ENCODE measurements around the gene FZD4. TPM values are rescaled to one million over a fixed set of nuclear protein-coding genes. Genes with fewer than 3 reads are reported as not detected.

FZD4 gene
- total RNA-seq, 1 experiment from 2014 or later = 4.5 TPM

- DNase-seq = no peak
- Histone ChIP-seq H4K20me1 (ENCODE audit: control insufficient read depth, insufficient read depth, insufficient read length) (no peaks in the 10 kb centered on the region), H3K23me2 (ENCODE audit: insufficient read length, low read depth, low read length, poor library complexity, severe bottlenecking) (no peaks in the 10 kb centered on the region), H3K79me2 (ENCODE audit: insufficient read depth, low read length) (no peaks in the 10 kb centered on the region), H4K8ac (replicated peaks; ENCODE audit: insufficient read length, low read depth, low read length) (no peak overlapping the region), H4K5ac (ENCODE audit: insufficient read length, low read depth, low read length) (no peak overlapping the region), H3K14ac (ENCODE audit: insufficient read depth, low read length) (no peak overlapping the region), H2BK120ac (ENCODE audit: low read depth, low read length, poor library complexity, severe bottlenecking) (no peak overlapping the region), H3K27ac (ENCODE audit: insufficient read length, low read depth, low read length) (no peak overlapping the region), H3K4ac (ENCODE audit: low read depth, low read length) (no peak overlapping the region), H3K9me3 (ENCODE audit: control insufficient read depth, low read depth, low read length) (no peaks in the 10 kb centered on the region), H3K9ac (ENCODE audit: extremely low read depth, insufficient read length, low read length) (no peak overlapping the region), H3T11ph (ENCODE audit: low read length) (no peak overlapping the region), H3K56ac (ENCODE audit: insufficient read length, low read depth, low read length) (no peak overlapping the region), H2BK15ac (ENCODE audit: low read depth, low read length) (no peak overlapping the region), H3K4me1 (ENCODE audit: insufficient read depth, low read length) (no peaks in the 10 kb centered on the region), H2BK5ac (ENCODE audit: insufficient read length, low read length) (no peak overlapping the region), H2BK12ac (ENCODE audit: insufficient read length, low read depth, low read length) (no peak overlapping the region), H3K79me1 (ENCODE audit: insufficient read depth, low read depth, low read length, poor library complexity, severe bottlenecking) (no peaks in the 10 kb centered on the region), H3K4me2 (ENCODE audit: insufficient read depth, insufficient read length, low read length) (no peak overlapping the region), H2BK20ac (ENCODE audit: low read depth, low read length, poor library complexity, severe bottlenecking) (no peak overlapping the region), H4K91ac (ENCODE audit: insufficient read length, low read depth, low read length) (no peak overlapping the region), H2AK5ac (ENCODE audit: insufficient read length, low read length) (no peak overlapping the region), H2AFZ (ENCODE audit: low read length) (no peak overlapping the region), H3K18ac (ENCODE audit: insufficient read length, low read depth, low read length) (no peak overlapping the region), H3K23ac (ENCODE audit: insufficient read length, low read depth, low read length) (no peak overlapping the region), H3K27me3 (ENCODE audit: insufficient read depth, low read length) (no peaks in the 10 kb centered on the region)
- H3K4me3 Mint-ChIP-seq = no peak overlapping the region
- H3K36me3 Mint-ChIP-seq (ENCODE audit: insufficient read depth in 1 of 3, low read depth in 3 of 3) = no peaks in the 10 kb centered on the region
- TF ChIP-seq CTCF (conservative IDR thresholded peaks at IDR 0.05) = no peak
- no peaks in the 10 kb centered on the region for H3K9me3 Mint-ChIP-seq
- peaks cover 6 to 7% of the 10 kb centered on the region in 2 experiments for H3K4me1 Mint-ChIP-seq
- H3K27ac Mint-ChIP-seq = no peak overlapping the region
- H3K27me3 Mint-ChIP-seq (ENCODE audit: low read depth) = peaks cover 2% of the 10 kb centered on the region; the same call in 1 of the 2 replicates
- no CpG with 5 or more reads among the region's 4 CpGs for whole genome bisulfite sequencing (ENCODE audit: extremely low coverage, insufficient read length, low lambda C conversion rate)
These were observed 29.5 kb upstream of the FZD4 start for GRCh38 chr11:86984701-86985100.
